ENCODE data around the gene TMEM139. TPM values are rescaled to one million over a fixed set of nuclear protein-coding genes. Genes with fewer than 3 reads are reported as not detected.
A peak's percentile ranks its signal among the peaks of the same experiment; 100 is the strongest.

The TMEM139 gene
- polyA plus RNA-seq, 1 donor: 36.2 TPM

DNA sequence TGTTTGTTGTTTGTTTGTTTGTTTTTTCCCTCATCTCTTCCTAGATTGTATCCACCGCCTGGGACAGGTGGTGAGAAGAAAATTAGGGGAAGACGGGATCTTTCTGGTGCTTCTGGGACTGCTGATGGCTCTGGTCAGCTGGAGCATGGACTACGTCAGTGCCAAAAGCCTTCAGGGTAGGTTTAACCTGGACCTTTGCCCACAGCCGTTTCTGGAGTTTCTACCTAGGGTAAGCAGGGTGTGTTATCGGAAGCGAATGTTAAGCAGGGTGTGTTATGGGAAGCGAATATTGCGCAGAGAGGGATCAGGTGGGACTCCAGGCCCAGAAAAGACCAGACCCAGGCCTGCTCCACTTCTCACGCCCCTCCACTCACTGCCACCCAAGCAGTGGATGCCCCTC, 35.9 kb downstream of the TMEM139 start:
- no peak overlapping the region for H3K27ac ChIP-seq (ENCODE audit: low read length)
- H3K9me3 ChIP-seq (ENCODE audit: control insufficient read depth, low read depth, low read length): no peaks in the 10 kb centered on the region
- no peak overlapping the region for H3K4me3 ChIP-seq (ENCODE audit: low read length)
- H3K4me1 ChIP-seq (ENCODE audit: control insufficient read depth, insufficient read depth, low read length): peaks cover 12% of the 10 kb centered on the region
- no peaks in the 10 kb centered on the region for H3K27me3 ChIP-seq (ENCODE audit: control insufficient read depth, insufficient read depth, low read length)
- H3K36me3 ChIP-seq (ENCODE audit: control insufficient read depth, insufficient read depth, low read length): no peaks in the 10 kb centered on the region
- WGBS (ENCODE audit: insufficient coverage, low lambda C conversion rate): no CpG with 5 or more reads among the region's 9 CpGs
- DNase-seq: no peak

DNA sequence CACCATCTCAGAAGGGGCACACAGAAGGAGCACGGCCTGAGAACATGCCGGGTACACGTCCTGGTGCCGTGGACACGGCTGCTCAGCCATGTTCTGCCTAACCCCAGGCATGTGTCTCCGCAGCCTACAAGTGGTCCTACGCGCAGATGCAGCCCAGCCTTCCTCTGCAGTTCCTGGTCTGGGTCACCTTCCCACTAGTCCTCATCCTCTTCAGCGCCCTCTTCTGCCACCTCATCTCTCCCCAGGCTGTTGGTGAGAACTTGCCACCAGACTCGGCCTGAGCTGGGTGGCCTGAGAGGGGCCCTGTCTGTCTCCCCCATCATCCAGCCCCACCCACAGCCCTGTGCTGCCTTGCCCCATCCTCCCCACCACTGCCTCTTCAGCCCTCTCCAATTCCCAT, 36.5 kb downstream of the TMEM139 start:
- Histone ChIP-seq H3K4me3 (ENCODE audit: low read length) (no peak overlapping the region), H3K9me3 (ENCODE audit: control insufficient read depth, low read depth, low read length) (no peaks in the 10 kb centered on the region), H3K27ac (ENCODE audit: low read length) (no peak overlapping the region), H3K27me3 (ENCODE audit: control insufficient read depth, insufficient read depth, low read length) (no peaks in the 10 kb centered on the region), H3K4me1 (ENCODE audit: control insufficient read depth, insufficient read depth, low read length) (peaks cover 12% of the 10 kb centered on the region), H3K36me3 (ENCODE audit: control insufficient read depth, insufficient read depth, low read length) (no peaks in the 10 kb centered on the region)
- WGBS (ENCODE audit: insufficient coverage, low lambda C conversion rate): no CpG with 5 or more reads among the region's 10 CpGs
- DNase-seq: no peak

GRCh38 chr7:143321734-143322133, 37.0 kb downstream of the TMEM139 start:
- Histone ChIP-seq H3K27ac (ENCODE audit: low read length) (no peak overlapping the region), H3K9me3 (ENCODE audit: control insufficient read depth, low read depth, low read length) (no peaks in the 10 kb centered on the region), H3K27me3 (ENCODE audit: control insufficient read depth, insufficient read depth, low read length) (no peaks in the 10 kb centered on the region), H3K36me3 (ENCODE audit: control insufficient read depth, insufficient read depth, low read length) (no peaks in the 10 kb centered on the region), H3K4me1 (ENCODE audit: control insufficient read depth, insufficient read depth, low read length) (peaks cover 12% of the 10 kb centered on the region), H3K4me3 (ENCODE audit: low read length) (no peak overlapping the region)
- no peak for DNase-seq
- no CpG with 5 or more reads among the region's 4 CpGs for WGBS (ENCODE audit: insufficient coverage, low lambda C conversion rate)

- H3K4me1 ChIP-seq (ENCODE audit: control insufficient read depth, insufficient read depth, low read length): peaks cover 12% of the 10 kb centered on the region
- no peaks in the 10 kb centered on the region for H3K9me3 ChIP-seq (ENCODE audit: control insufficient read depth, low read depth, low read length)
- H3K4me3 ChIP-seq (ENCODE audit: low read length): no peak overlapping the region
- no CpG with 5 or more reads among the region's 23 CpGs for WGBS (ENCODE audit: insufficient coverage, low lambda C conversion rate)
- H3K27ac ChIP-seq (ENCODE audit: low read length): no peak overlapping the region
- H3K27me3 ChIP-seq (ENCODE audit: control insufficient read depth, insufficient read depth, low read length): no peaks in the 10 kb centered on the region
- no peaks in the 10 kb centered on the region for H3K36me3 ChIP-seq (ENCODE audit: control insufficient read depth, insufficient read depth, low read length)
- DNase-seq: peak; percentile 20 to 65
These were observed 38.2 kb downstream of the TMEM139 start for GRCh38 chr7:143322760-143323633.

- H3K27ac ChIP-seq (ENCODE audit: low read length): no peak overlapping the region
These were observed 38.9 kb downstream of the TMEM139 start for GRCh38 chr7:143323653-143324052.

DNA sequence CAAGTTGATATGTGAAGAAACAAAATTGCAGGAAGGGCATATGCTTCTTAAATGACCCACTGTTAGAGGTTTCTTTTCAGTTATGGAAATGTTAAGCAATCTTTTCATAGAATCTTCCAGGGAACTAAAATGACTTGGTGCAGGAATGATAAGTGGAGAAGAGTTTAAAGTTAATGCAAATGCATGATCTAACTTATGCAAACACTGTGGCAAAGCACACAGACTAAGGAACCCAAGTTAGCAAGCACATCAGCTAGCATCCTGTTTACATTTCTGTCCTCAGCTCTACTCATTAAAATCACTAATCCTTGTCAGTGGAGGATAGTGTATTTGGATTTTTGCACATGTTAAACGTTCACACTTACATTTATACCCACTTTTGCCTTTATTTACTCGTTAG, 40.5 kb downstream of the TMEM139 start:
- peaks cover 4% of the 10 kb centered on the region for H3K4me1 ChIP-seq (ENCODE audit: control insufficient read depth, insufficient read depth, low read length)
- H3K9me3 ChIP-seq (ENCODE audit: control insufficient read depth, low read depth, low read length): no peaks in the 10 kb centered on the region
- no peak overlapping the region for H3K27ac ChIP-seq (ENCODE audit: low read length)
- DNase-seq: no peak
- no CpG with 5 or more reads among the region's 2 CpGs for WGBS (ENCODE audit: insufficient coverage, low lambda C conversion rate)
- no peaks in the 10 kb centered on the region for H3K27me3 ChIP-seq (ENCODE audit: control insufficient read depth, insufficient read depth, low read length)
- no peaks in the 10 kb centered on the region for H3K36me3 ChIP-seq (ENCODE audit: control insufficient read depth, insufficient read depth, low read length)
- no peak overlapping the region for H3K4me3 ChIP-seq (ENCODE audit: low read length)

More at GRCh38 chr7:143323653-143324052, 38.9 kb downstream of the TMEM139 start:
- no peaks in the 10 kb centered on the region for H3K9me3 ChIP-seq (ENCODE audit: control insufficient read depth, low read depth, low read length)
- H3K36me3 ChIP-seq (ENCODE audit: control insufficient read depth, insufficient read depth, low read length): no peaks in the 10 kb centered on the region
- no peaks in the 10 kb centered on the region for H3K27me3 ChIP-seq (ENCODE audit: control insufficient read depth, insufficient read depth, low read length)
- no peak overlapping the region for H3K4me3 ChIP-seq (ENCODE audit: low read length)
- WGBS (ENCODE audit: insufficient coverage, low lambda C conversion rate): no CpG with 5 or more reads among the region's 12 CpGs
- no peak for DNase-seq
- H3K4me1 ChIP-seq (ENCODE audit: control insufficient read depth, insufficient read depth, low read length): peaks cover 12% of the 10 kb centered on the region

GRCh38 chr7:143327903-143328302, 43.1 kb downstream of the TMEM139 start:
- H3K4me3 ChIP-seq (ENCODE audit: low read length): no peak overlapping the region

GRCh38 chr7:143329471-143330170, 44.9 kb downstream of the TMEM139 start:
- no peak overlapping the region for H3K4me3 ChIP-seq (ENCODE audit: low read length)
- H3K4me1 ChIP-seq (ENCODE audit: control insufficient read depth, insufficient read depth, low read length): no peaks in the 10 kb centered on the region
- no peaks in the 10 kb centered on the region for H3K36me3 ChIP-seq (ENCODE audit: control insufficient read depth, insufficient read depth, low read length)
- DNase-seq: no peak
- no peak overlapping the region for H3K27ac ChIP-seq (ENCODE audit: low read length)
- WGBS (ENCODE audit: insufficient coverage, low lambda C conversion rate): 92% methylated on average over 7 of the region's 10 CpGs
- no peaks in the 10 kb centered on the region for H3K27me3 ChIP-seq (ENCODE audit: control insufficient read depth, insufficient read depth, low read length)
- no peaks in the 10 kb centered on the region for H3K9me3 ChIP-seq (ENCODE audit: control insufficient read depth, low read depth, low read length)

More at GRCh38 chr7:143327903-143328302, 43.1 kb downstream of the TMEM139 start:
- no peaks in the 10 kb centered on the region for H3K27me3 ChIP-seq (ENCODE audit: control insufficient read depth, insufficient read depth, low read length)
- DNase-seq: no peak
- H3K36me3 ChIP-seq (ENCODE audit: control insufficient read depth, insufficient read depth, low read length): no peaks in the 10 kb centered on the region
- H3K4me1 ChIP-seq (ENCODE audit: control insufficient read depth, insufficient read depth, low read length): peaks cover 4% of the 10 kb centered on the region
- no peaks in the 10 kb centered on the region for H3K9me3 ChIP-seq (ENCODE audit: control insufficient read depth, low read depth, low read length)
- no peak overlapping the region for H3K27ac ChIP-seq (ENCODE audit: low read length)
- WGBS (ENCODE audit: insufficient coverage, low lambda C conversion rate): no CpG with 5 or more reads among the region's 5 CpGs

- 94% methylated on average over 3 of the region's 8 CpGs for whole genome bisulfite sequencing (ENCODE audit: insufficient coverage, low lambda C conversion rate)
- no peaks in the 10 kb centered on the region for H3K4me1 ChIP-seq (ENCODE audit: control insufficient read depth, insufficient read depth, low read length)
- H3K27me3 ChIP-seq (ENCODE audit: control insufficient read depth, insufficient read depth, low read length): no peaks in the 10 kb centered on the region
- H3K4me3 ChIP-seq (ENCODE audit: low read length): no peak overlapping the region
- H3K27ac ChIP-seq (ENCODE audit: low read length): no peak overlapping the region
- no peaks in the 10 kb centered on the region for H3K36me3 ChIP-seq (ENCODE audit: control insufficient read depth, insufficient read depth, low read length)
- H3K9me3 ChIP-seq (ENCODE audit: control insufficient read depth, low read depth, low read length): no peaks in the 10 kb centered on the region
- DNase-seq: no peak
These were observed 46.5 kb downstream of the TMEM139 start for GRCh38 chr7:143331179-143331801.

DNA sequence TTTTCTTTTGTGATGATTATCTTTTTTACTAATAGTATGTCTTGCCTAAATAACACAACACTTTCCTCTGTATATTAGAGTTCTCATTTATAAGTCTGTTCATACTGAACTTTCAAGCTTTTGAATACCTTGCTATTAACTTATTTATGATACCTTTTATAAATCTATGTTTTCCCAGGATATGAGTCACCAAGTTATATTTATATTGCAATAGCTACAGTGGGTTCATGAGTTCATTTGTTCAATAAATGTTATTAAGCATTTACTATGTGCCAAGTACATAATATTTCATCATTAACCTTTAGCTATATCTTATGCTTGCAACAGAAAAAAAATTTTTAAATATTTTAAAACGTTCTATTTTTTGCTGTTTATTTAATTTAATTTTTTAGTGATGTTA, 49.5 kb downstream of the TMEM139 start:
- H3K36me3 ChIP-seq (ENCODE audit: control insufficient read depth, insufficient read depth, low read length): no peaks in the 10 kb centered on the region
- peaks cover 6% of the 10 kb centered on the region for H3K27me3 ChIP-seq (ENCODE audit: control insufficient read depth, insufficient read depth, low read length)
- H3K4me1 ChIP-seq (ENCODE audit: control insufficient read depth, insufficient read depth, low read length): no peaks in the 10 kb centered on the region
- no peaks in the 10 kb centered on the region for H3K9me3 ChIP-seq (ENCODE audit: control insufficient read depth, low read depth, low read length)
- WGBS (ENCODE audit: insufficient coverage, low lambda C conversion rate): 71% methylated on average over 1 of the region's 1 CpG
- no peak overlapping the region for H3K27ac ChIP-seq (ENCODE audit: low read length)
- H3K4me3 ChIP-seq (ENCODE audit: low read length): no peak overlapping the region
- DNase-seq: no peak
